ENCODE data around the gene MAJIN.

The MAJIN gene

DNA sequence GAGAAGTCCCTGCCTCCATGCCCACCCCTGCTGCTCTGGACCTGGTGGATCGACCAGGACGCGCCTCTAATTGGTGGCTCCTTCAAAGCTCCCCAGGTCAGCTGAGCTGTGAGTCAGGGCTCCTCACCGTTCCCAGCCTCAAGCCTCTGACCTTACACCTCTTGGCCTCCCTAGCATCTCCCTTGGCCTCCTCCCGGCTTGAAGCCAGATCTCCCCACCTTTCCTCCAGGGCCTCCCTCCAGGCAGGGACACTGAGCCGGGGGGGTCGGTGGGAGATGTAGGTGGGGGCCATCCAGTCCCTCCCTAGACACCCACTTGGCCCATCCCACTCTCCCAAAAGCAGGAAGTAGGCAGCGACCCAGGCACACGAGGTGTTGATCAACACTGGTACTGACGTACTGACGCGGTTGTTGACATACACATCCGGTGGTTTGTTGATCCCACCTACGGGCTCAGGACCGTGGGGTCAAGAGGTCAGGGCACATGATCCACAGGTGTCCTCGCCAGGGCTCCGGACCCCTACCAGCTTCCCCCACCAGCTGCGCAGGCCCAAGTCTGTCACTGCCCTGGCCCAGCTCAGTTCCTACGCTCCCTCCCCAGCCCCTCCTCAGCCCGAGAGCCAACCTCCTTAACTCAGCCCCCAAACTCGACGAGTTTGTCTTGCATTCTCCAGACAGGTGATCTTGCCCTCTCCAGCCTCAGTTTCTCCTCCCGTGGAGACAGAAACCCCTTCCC is 55.7 kb downstream of the MAJIN start (continued):
- peak; percentile 89 for TF ChIP-seq SP3 (tag by site-specific recombination; IDR thresholded peaks at IDR 0.05)
- peak; percentile 86 for TF ChIP-seq EGR2 (tag by site-specific recombination; IDR thresholded peaks at IDR 0.05; ENCODE audit: low read depth)
- no peak for TF ChIP-seq YY1 (tag by site-specific recombination; IDR thresholded peaks at IDR 0.05)
- peak; percentile 87 for TF ChIP-seq SCRT2 (tag by site-specific recombination; IDR thresholded peaks at IDR 0.05)
- TF ChIP-seq GLIS2 (tag by site-specific recombination; IDR thresholded peaks at IDR 0.05) = peak; percentile 73
- no peak for TF ChIP-seq ZNF132 (tag by site-specific recombination; IDR thresholded peaks at IDR 0.05; ENCODE audit: borderline replicate concordance)
- TF ChIP-seq, protein P1, sequence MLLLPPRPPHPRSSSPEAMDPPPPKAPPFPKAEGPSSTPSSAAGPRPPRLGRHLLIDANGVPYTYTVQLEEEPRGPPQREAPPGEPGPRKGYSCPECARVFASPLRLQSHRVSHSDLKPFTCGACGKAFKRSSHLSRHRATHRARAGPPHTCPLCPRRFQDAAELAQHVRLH (tag by site-specific recombination; IDR thresholded peaks at IDR 0.05) = no peak
- TF ChIP-seq PATZ1 (tag by site-specific recombination; IDR thresholded peaks at IDR 0.05) = peak; percentile 78
- no peak for TF ChIP-seq ZNF660 (tag by site-specific recombination; IDR thresholded peaks at IDR 0.05)
- TF ChIP-seq ZNF292 (tag by site-specific recombination; IDR thresholded peaks at IDR 0.05; ENCODE audit: borderline replicate concordance, low read depth) = no peak
- TF ChIP-seq ZBTB48 (tag by site-specific recombination; IDR thresholded peaks at IDR 0.05) = peak; percentile 50; the same call in 1 of the 2 replicates
- peak; percentile 68 for TF ChIP-seq ZIC2 (tag by site-specific recombination; IDR thresholded peaks at IDR 0.05)
- TF ChIP-seq, protein P2, sequence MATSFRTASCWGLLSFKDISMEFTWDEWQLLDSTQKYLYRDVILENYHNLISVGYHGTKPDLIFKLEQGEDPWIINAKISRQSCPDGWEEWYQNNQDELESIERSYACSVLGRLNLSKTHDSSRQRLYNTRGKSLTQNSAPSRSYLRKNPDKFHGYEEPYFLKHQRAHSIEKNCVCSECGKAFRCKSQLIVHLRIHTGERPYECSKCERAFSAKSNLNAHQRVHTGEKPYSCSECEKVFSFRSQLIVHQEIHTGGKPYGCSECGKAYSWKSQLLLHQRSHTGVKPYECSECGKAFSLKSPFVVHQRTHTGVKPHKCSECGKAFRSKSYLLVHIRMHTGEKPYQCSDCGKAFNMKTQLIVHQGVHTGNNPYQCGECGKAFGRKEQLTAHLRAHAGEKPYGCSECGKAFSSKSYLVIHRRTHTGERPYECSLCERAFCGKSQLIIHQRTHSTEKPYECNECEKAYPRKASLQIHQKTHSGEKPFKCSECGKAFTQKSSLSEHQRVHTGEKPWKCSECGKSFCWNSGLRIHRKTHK (tag by site-specific recombination; IDR thresholded peaks at IDR 0.05) = no peak
- peak; percentile 84 for TF ChIP-seq PRDM10 (tag by site-specific recombination; IDR thresholded peaks at IDR 0.05)
- no peak for TF ChIP-seq ZSCAN16 (tag by site-specific recombination; IDR thresholded peaks at IDR 0.05)
- 0 out of 2 replicates have a peak, but pooled peaks have one; percentile 46 for TF ChIP-seq ZNF140 (tag by site-specific recombination; IDR thresholded peaks at IDR 0.05)
- no peak for TF ChIP-seq ZNF366 (tag by site-specific recombination; conservative IDR thresholded peaks at IDR 0.05)

GRCh38 chr11:64915376-64915887 is 56.5 kb downstream of the MAJIN start:
- Histone ChIP-seq H3K27ac (ENCODE audit: extremely low read depth, low read depth, low read length) (no peak overlapping the region), H3K36me3 (ENCODE audit: control insufficient read depth in 2 of 2, insufficient read depth in 1 of 2, low read length in 2 of 2) (peaks cover 0 to 40% of the 10 kb centered on the region in 2 experiments; a peak in 1 of 3 replicates), H3K4me3 (ENCODE audit: low read depth, low read length) (no peak overlapping the region), H3K9me3 (ENCODE audit: control insufficient read depth, insufficient read depth, low read depth, low read length) (no peaks in the 10 kb centered on the region), H3K4me1 (ENCODE audit: control insufficient read depth, insufficient read depth, low read length) (no peaks in the 10 kb centered on the region)
- POLR2A ChIA-PET = interaction anchor here (0.6 to 1.3 kb wide), 4 partner anchors 9 to 259 kb away, joined by 3 to 4 read pairs (median 4); partner anchors contain the start of genes PPP2R5B and SF1
- CTCF ChIA-PET = interaction anchor here (0.6 to 1.4 kb wide), 5 partner anchors 35 to 117 kb away, joined by 3 to 4 read pairs (median 4); partner anchors contain the start of gene BATF2
- TF ChIP-seq ZNF335 (tag by site-specific recombination; conservative IDR thresholded peaks at IDR 0.05) (0 out of 2 replicates have a peak, but pooled peaks have one; percentile 9), ZNF19 (tag by site-specific recombination; IDR thresholded peaks at IDR 0.05; ENCODE audit: low read depth) (no peak)

All from HEK293 (cell line).